HCT116 (cell line): ENCODE results near the gene MAML2. TPM values are rescaled to one million over a fixed set of nuclear protein-coding genes. Genes with fewer than 3 reads are reported as not detected.

ENCODE experiments used
- ATAC-seq: fragments of 200-7000 bp; cut with Tn5 transposase; 2 replicates; pipeline ENCODE4 v1.9.1; 2020; ENCODE audit warnings: mild to moderate bottlenecking, moderate library complexity
- BruUV-seq: library from RNA; stranded (reverse); fragments of 400-500 nt; replicated peaks from 2 replicates; lab custom pipeline; 2021; lab: Mats Ljungman, UMichigan
- CTCF ChIA-PET: fragments of 300-600 bp; sonication (Branson Sonifier 250); formaldehyde crosslinking; loops from one replicate; lab custom pipeline; 2021; ENCODE audit warnings: antibody characterized with exemption; lab: Charles Lee
- POLR2A ChIA-PET: fragments of 300-600, 350-600 bp; sonication (Branson Sonifier 250); formaldehyde crosslinking; loops from one replicate; lab custom pipeline; 2021; ENCODE audit warnings: antibody characterized with exemption; lab: Charles Lee
- RAD21 ChIA-PET, 2 experiments: fragments of 300-600 bp; sonication (Branson Sonifier 250); formaldehyde crosslinking; loops; one replicate each; lab custom pipeline; 2023; ENCODE audit warnings: low total read pairs in 2 of 2; ENCODE audit not compliant: uncharacterized antibody in 2 of 2, unreplicated experiment in 2 of 2, low non-redundant PET in 1 of 2; lab: Charles Lee
- DNase-seq: peaks from one replicate; pipeline ENCODE4 v3.0.0-alpha.2; 2010; ENCODE audit warnings: low read depth, low spot score
- H2AFZ ChIP-seq: fragments of 200-600 bp; shearing (Covaris generic), sonication (generic); 2 replicates; pipeline ENCODE4 v1.6.1; 2017; ENCODE audit warnings: low read depth, mixed run types, mixed read lengths, antibody characterized with exemption, low read length; ENCODE audit not compliant: poor library complexity, severe bottlenecking
- H3K27ac ChIP-seq: 2 replicates; pipeline ENCODE4 v1.5.1; 2012; ENCODE audit warnings: low read depth, low read length
- H3K27me3 ChIP-seq: fragments of 200-600 bp; sonication (generic); 2 replicates; pipeline ENCODE4 v1.6.1; 2016; ENCODE audit warnings: mixed run types, low read length, mixed read lengths; ENCODE audit not compliant: insufficient read depth
- H3K36me3 ChIP-seq, 2 experiments: fragments of 200-500 bp in 1 of 2; fragments of 200-600 bp in 1 of 2; sonication (Bioruptor generic) in 1 of 2; sonication (generic) in 1 of 2; 2 replicates each; pipeline versions ENCODE4 v1.5.1 to v1.6.1; 2014 to 2016; ENCODE audit warnings: low read length in 2 of 2, inconsistent platforms in 1 of 2, mixed read lengths in 1 of 2, mixed run types in 1 of 2; ENCODE audit not compliant: insufficient read depth in 2 of 2, control insufficient read depth in 1 of 2
- H3K4me1 ChIP-seq, 2 experiments: fragments of 200-600 bp in 1 of 2; sonication (generic) in 1 of 2; 2 replicates each; pipeline versions ENCODE4 v1.5.1 to v1.6.1; 2012 to 2017; ENCODE audit warnings: low read length in 2 of 2, inconsistent platforms in 1 of 2, mild to moderate bottlenecking in 1 of 2, mixed read lengths in 1 of 2, mixed run types in 1 of 2, moderate library complexity in 1 of 2; ENCODE audit not compliant: insufficient read depth in 2 of 2, control insufficient read depth in 1 of 2
- H3K4me2 ChIP-seq: fragments of 200-600 bp; sonication (generic); 2 replicates; pipeline ENCODE4 v1.6.1; 2017; ENCODE audit warnings: mixed run types, low read length, mixed read lengths
- H3K4me3 ChIP-seq, 2 experiments: fragments of 200-600 bp in 1 of 2; sonication (generic) in 1 of 2; replicated peaks in 1 of 2; 2 replicates each; pipeline ENCODE4 v1.5.1; 2011 to 2016; ENCODE audit warnings: low read length in 2 of 2, control low read depth in 1 of 2, low read depth in 1 of 2, mild to moderate bottlenecking in 1 of 2, mixed read lengths in 1 of 2, mixed run types in 1 of 2
- H3K79me2 ChIP-seq: fragments of 200-600 bp; sonication (generic); 2 replicates; pipeline ENCODE4 v1.6.1; 2017; ENCODE audit warnings: mild to moderate bottlenecking, mixed run types, low read length, moderate library complexity, mixed read lengths; ENCODE audit not compliant: insufficient read depth
- H3K9ac ChIP-seq: fragments of 200-600 bp; sonication (generic); 2 replicates; pipeline ENCODE4 v1.6.1; 2016; ENCODE audit warnings: low read length, mixed read lengths
- H3K9me2 ChIP-seq: fragments of 200-600 bp; sonication (generic), shearing (Covaris generic); 2 replicates; pipeline ENCODE4 v1.6.1; 2017; ENCODE audit warnings: mixed run types, mild to moderate bottlenecking, moderate library complexity; ENCODE audit not compliant: insufficient read depth
- H3K9me3 ChIP-seq, 2 experiments: fragments of 200-500 bp in 1 of 2; fragments of 200-600 bp in 1 of 2; sonication (Bioruptor generic) in 1 of 2; sonication (generic) in 1 of 2; 2 replicates each; pipeline ENCODE4 v1.6.1; 2014 to 2017; ENCODE audit warnings: low read length in 2 of 2, mixed read lengths in 2 of 2, inconsistent platforms in 1 of 2, low read depth in 1 of 2, mild to moderate bottlenecking in 1 of 2, mixed run types in 1 of 2, moderate library complexity in 1 of 2; ENCODE audit not compliant: control insufficient read depth in 1 of 2, insufficient read depth in 1 of 2
- H4K20me1 ChIP-seq: fragments of 200-600 bp; sonication (generic), shearing (Covaris generic); 2 replicates; pipeline ENCODE4 v1.6.1; 2017; ENCODE audit warnings: mixed run types, mild to moderate bottlenecking, moderate library complexity; ENCODE audit not compliant: insufficient read depth
- EGR1 ChIP-seq: IDR thresholded peaks from 2 replicates; pipeline ENCODE4 v1.6.1; 2012; ENCODE audit warnings: low read depth
- EZH2 ChIP-seq: fragments of 200-600 bp; sonication (generic); IDR thresholded peaks from 2 replicates; pipeline ENCODE4 v1.6.1; 2017; ENCODE audit warnings: antibody characterized with exemption, mixed run types
- FOSL1 ChIP-seq: IDR thresholded peaks from 2 replicates; pipeline ENCODE4 v1.6.1; 2012; ENCODE audit warnings: low read depth
- POLR2AphosphoS5 ChIP-seq: IDR thresholded peaks from 2 replicates; pipeline ENCODE4 v1.6.1; 2011; ENCODE audit warnings: mild to moderate bottlenecking, low read depth, low read length, moderate library complexity
- RAD21 ChIP-seq: IDR thresholded peaks from 2 replicates; pipeline ENCODE4 v1.6.1; 2012; ENCODE audit warnings: low read depth, mild to moderate bottlenecking
- SIN3A ChIP-seq: IDR thresholded peaks from 2 replicates; pipeline ENCODE4 v1.6.1; 2012; ENCODE audit warnings: low read depth
- SRF ChIP-seq: IDR thresholded peaks from 2 replicates; pipeline ENCODE4 v1.6.1; 2012; ENCODE audit warnings: low read depth
- TCF7L2 ChIP-seq: IDR thresholded peaks from 2 replicates; pipeline ENCODE4 v1.7.0; 2011; ENCODE audit warnings: borderline replicate concordance, inconsistent platforms; ENCODE audit not compliant: insufficient read depth, insufficient read length; ENCODE audit errors: extremely low read depth
- YY1 ChIP-seq: IDR thresholded peaks from 2 replicates; pipeline ENCODE4 v1.6.1; 2011; ENCODE audit warnings: low read length, low read depth, moderate library complexity, mild to moderate bottlenecking; ENCODE audit not compliant: insufficient replicate concordance; ENCODE audit errors: extremely low read depth
- ZFX ChIP-seq: fragments of 450-650 bp; IDR thresholded peaks from 2 replicates; pipeline ENCODE4 v1.6.1; 2017
- intact Hi-C: fragments of 100-400 bp; cut with micrococcal nuclease; formaldehyde crosslinking; loops from 2 replicates; pipeline ENCODE4 v1.10.0; 2022
- total RNA-seq: library from RNA; stranded (reverse); gene quantifications from one replicate; pipeline ENCODE4 v1.2.1, GENCODE V29; 2021; ENCODE audit not compliant: unreplicated experiment
- TF ChIP-seq, protein P1 (sequence below): IDR thresholded peaks from 2 replicates; pipeline ENCODE4 v1.6.1; 2012; ENCODE audit warnings: low read depth
- TF ChIP-seq, protein P2 (sequence below): IDR thresholded peaks from 2 replicates; pipeline ENCODE4 v1.6.1; 2011; ENCODE audit warnings: mild to moderate bottlenecking, low read length, moderate library complexity; ENCODE audit not compliant: insufficient replicate concordance; ENCODE audit errors: extremely low read depth
- TF ChIP-seq, protein P3 (sequence below): IDR thresholded peaks from 2 replicates; pipeline ENCODE4 v1.6.1; 2012
- TF ChIP-seq, protein P4 (sequence below), 3 experiments: fragments of 200-600 bp in 1 of 3; sonication (generic) in 1 of 3; IDR thresholded peaks in 2 of 3; conservative IDR thresholded peaks in 1 of 3; 2 replicates each; pipeline ENCODE4 v1.5.1; 2012 to 2017; ENCODE audit warnings: low read depth in 2 of 3, low read length in 2 of 3, antibody characterized with exemption in 1 of 3, borderline replicate concordance in 1 of 3, control low read depth in 1 of 3, mild to moderate bottlenecking in 1 of 3, mixed read lengths in 1 of 3, mixed run types in 1 of 3, moderate library complexity in 1 of 3; ENCODE audit not compliant: insufficient read depth in 1 of 3

Gene MAML2
- total RNA-seq, 1 experiment from 2014 or later, result 2.6 TPM

DNA sequence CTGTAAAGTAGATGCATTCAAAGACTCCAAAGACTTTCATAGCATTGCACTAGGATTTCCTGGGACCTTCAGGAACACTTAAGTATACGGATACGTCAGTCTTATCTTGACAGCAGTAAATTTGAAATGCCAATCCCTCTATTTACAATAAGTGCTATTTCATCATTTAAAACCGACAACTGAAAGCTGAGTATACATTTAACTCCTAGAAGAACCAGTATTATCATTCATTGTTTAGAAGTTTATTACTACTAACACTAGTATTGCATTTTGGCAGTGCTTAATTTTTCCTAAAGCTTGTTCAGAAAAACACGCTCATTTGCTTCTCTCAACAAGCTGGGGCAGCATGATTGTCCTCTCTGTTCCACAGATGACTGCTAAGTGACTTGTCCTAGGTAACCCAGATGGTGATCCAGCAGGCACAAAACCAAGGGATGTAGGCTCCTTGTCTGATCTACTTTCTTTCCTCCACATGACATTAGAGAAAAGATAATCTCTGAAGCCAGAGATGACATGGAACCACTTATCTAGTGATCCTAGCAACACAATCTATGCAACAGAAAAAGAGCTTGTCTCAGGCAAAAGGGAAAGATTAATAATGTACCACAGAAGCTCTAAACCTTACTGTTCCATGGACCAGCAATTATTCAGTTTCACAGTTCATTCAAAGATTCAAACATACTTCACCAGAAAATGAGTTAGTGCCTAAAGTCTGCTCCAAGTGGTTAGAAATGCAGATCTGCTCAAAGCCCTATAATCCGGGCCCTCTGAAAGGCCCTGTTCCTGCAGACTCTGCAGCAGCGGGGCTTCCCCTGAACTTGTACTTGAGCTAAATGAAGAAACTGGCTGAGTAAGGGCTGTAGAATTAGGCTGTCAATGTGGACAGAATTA is 5.2 kb downstream of the MAML2 start:
- H3K27ac ChIP-seq, result no peak overlapping the region
- no peak overlapping the region for H3K4me3 ChIP-seq

More for the DNA sequence above, 5.2 kb downstream of the MAML2 start:
- POLR2A ChIA-PET, result no interaction called here
- no peak overlapping the region for H2AFZ ChIP-seq
- H3K4me1 ChIP-seq, result peaks cover 4 to 12% of the 10 kb centered on the region in 2 experiments; a peak in 3 of 4 replicates
- H3K79me2 ChIP-seq, result no peaks in the 10 kb centered on the region
- CTCF ChIA-PET, result no interaction called here
- no TSS peak for BruUV-seq
- intact Hi-C loops, result no loop called here
- H3K27me3 ChIP-seq, result no peaks in the 10 kb centered on the region
- no peaks in the 10 kb centered on the region for H3K9me2 ChIP-seq
- ATAC-seq (no peak), DNase-seq (no peak)
- no peaks in the 10 kb centered on the region for H4K20me1 ChIP-seq
- TF ChIP-seq SIN3A (no peak), POLR2AphosphoS5 (no peak), YY1 (no peak), SRF (no peak), TCF7L2 (no peak), RAD21 (no peak), EZH2 (no peak), EGR1 (no peak), FOSL1 (no peak), ZFX (no peak)
- TF ChIP-seq, protein P1, sequence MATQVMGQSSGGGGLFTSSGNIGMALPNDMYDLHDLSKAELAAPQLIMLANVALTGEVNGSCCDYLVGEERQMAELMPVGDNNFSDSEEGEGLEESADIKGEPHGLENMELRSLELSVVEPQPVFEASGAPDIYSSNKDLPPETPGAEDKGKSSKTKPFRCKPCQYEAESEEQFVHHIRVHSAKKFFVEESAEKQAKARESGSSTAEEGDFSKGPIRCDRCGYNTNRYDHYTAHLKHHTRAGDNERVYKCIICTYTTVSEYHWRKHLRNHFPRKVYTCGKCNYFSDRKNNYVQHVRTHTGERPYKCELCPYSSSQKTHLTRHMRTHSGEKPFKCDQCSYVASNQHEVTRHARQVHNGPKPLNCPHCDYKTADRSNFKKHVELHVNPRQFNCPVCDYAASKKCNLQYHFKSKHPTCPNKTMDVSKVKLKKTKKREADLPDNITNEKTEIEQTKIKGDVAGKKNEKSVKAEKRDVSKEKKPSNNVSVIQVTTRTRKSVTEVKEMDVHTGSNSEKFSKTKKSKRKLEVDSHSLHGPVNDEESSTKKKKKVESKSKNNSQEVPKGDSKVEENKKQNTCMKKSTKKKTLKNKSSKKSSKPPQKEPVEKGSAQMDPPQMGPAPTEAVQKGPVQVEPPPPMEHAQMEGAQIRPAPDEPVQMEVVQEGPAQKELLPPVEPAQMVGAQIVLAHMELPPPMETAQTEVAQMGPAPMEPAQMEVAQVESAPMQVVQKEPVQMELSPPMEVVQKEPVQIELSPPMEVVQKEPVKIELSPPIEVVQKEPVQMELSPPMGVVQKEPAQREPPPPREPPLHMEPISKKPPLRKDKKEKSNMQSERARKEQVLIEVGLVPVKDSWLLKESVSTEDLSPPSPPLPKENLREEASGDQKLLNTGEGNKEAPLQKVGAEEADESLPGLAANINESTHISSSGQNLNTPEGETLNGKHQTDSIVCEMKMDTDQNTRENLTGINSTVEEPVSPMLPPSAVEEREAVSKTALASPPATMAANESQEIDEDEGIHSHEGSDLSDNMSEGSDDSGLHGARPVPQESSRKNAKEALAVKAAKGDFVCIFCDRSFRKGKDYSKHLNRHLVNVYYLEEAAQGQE, result no peak
- TF ChIP-seq, protein P2, sequence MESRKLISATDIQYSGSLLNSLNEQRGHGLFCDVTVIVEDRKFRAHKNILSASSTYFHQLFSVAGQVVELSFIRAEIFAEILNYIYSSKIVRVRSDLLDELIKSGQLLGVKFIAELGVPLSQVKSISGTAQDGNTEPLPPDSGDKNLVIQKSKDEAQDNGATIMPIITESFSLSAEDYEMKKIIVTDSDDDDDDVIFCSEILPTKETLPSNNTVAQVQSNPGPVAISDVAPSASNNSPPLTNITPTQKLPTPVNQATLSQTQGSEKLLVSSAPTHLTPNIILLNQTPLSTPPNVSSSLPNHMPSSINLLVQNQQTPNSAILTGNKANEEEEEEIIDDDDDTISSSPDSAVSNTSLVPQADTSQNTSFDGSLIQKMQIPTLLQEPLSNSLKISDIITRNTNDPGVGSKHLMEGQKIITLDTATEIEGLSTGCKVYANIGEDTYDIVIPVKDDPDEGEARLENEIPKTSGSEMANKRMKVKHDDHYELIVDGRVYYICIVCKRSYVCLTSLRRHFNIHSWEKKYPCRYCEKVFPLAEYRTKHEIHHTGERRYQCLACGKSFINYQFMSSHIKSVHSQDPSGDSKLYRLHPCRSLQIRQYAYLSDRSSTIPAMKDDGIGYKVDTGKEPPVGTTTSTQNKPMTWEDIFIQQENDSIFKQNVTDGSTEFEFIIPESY, result no peak
- TF ChIP-seq, protein P3, sequence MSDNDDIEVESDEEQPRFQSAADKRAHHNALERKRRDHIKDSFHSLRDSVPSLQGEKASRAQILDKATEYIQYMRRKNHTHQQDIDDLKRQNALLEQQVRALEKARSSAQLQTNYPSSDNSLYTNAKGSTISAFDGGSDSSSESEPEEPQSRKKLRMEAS, result no peak
- TF ChIP-seq, protein P4, sequence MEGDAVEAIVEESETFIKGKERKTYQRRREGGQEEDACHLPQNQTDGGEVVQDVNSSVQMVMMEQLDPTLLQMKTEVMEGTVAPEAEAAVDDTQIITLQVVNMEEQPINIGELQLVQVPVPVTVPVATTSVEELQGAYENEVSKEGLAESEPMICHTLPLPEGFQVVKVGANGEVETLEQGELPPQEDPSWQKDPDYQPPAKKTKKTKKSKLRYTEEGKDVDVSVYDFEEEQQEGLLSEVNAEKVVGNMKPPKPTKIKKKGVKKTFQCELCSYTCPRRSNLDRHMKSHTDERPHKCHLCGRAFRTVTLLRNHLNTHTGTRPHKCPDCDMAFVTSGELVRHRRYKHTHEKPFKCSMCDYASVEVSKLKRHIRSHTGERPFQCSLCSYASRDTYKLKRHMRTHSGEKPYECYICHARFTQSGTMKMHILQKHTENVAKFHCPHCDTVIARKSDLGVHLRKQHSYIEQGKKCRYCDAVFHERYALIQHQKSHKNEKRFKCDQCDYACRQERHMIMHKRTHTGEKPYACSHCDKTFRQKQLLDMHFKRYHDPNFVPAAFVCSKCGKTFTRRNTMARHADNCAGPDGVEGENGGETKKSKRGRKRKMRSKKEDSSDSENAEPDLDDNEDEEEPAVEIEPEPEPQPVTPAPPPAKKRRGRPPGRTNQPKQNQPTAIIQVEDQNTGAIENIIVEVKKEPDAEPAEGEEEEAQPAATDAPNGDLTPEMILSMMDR (IDR thresholded peaks at IDR 0.05 in 2 of 3, conservative IDR thresholded peaks at IDR 0.05 in 1 of 3; ENCODE audit: borderline replicate concordance in 1 of 3, insufficient read depth in 1 of 3, low read depth in 2 of 3, low read length in 2 of 3), result no peak
- H3K9me3 ChIP-seq, result no peaks in the 10 kb centered on the region
- H3K36me3 ChIP-seq, result no peaks in the 10 kb centered on the region
- RAD21 ChIA-PET, result no interaction called here
- no peak overlapping the region for H3K4me2 ChIP-seq
- H3K9ac ChIP-seq, result no peak overlapping the region
